IMR-90 (cell line): ENCODE data around the gene SDS. TPM values are rescaled to one million over a fixed set of nuclear protein-coding genes. Genes with fewer than 3 reads are reported as not detected.

Experiments used
- polyA plus RNA-seq, 3 experiments: library from polyadenylated mRNA; depleted of rRNA; stranded (reverse); fragments of >200 nt; gene quantifications; 2 replicates each; pipeline ENCODE4 v1.2.3, GENCODE V29; 2012; ENCODE audit warnings: low replicate concordance in 1 of 3
- total RNA-seq: library from RNA; depleted of rRNA; stranded (reverse); fragments of >200 nt; gene quantifications from 2 replicates; pipeline ENCODE4 v1.2.3, GENCODE V29; 2012; rRNA removed

Gene SDS
- total and polyA plus RNA-seq, 2 of the 4 experiments (the other 2 are of a cell fraction), result not detected

Other genes with a start within 250 kb of the SDS start
- 23.8 and 24.4 TPM in 2 replicates for gene DDX54, start 218.4 kb downstream of the SDS start, total RNA-seq
- 47.5 and 55.1 TPM in 2 replicates for gene DDX54, start 218.4 kb downstream of the SDS start, polyA plus RNA-seq (2012; rRNA removed)
- gene RITA1, start 218.2 kb downstream of the SDS start, total RNA-seq, result 14.7 and 15.0 TPM in 2 replicates
- 14.2 and 15.2 TPM in 2 replicates for gene RITA1, start 218.2 kb downstream of the SDS start, polyA plus RNA-seq (2012; rRNA removed)
- 2.0 and 2.5 TPM in 2 replicates for gene TPCN1, start 182.4 kb downstream of the SDS start, total RNA-seq
- gene TPCN1, start 182.4 kb downstream of the SDS start, polyA plus RNA-seq (2012; rRNA removed), result 10.4 and 13.2 TPM in 2 replicates
- gene SLC8B1, start 68.8 kb downstream of the SDS start, total RNA-seq, result 4.1 and 5.0 TPM in 2 replicates
- 9.7 and 10.2 TPM in 2 replicates for gene SLC8B1, start 68.8 kb downstream of the SDS start, polyA plus RNA-seq (2012; rRNA removed)
- gene PLBD2, start 45.3 kb downstream of the SDS start, total RNA-seq, result 7.3 and 8.1 TPM in 2 replicates
- 37.1 and 44.5 TPM in 2 replicates for gene PLBD2, start 45.3 kb downstream of the SDS start, polyA plus RNA-seq (2012; rRNA removed)
- gene SDSL, start 18.5 kb upstream of the SDS start, total RNA-seq, result 5.6 and 6.3 TPM in 2 replicates
- gene SDSL, start 18.5 kb upstream of the SDS start, polyA plus RNA-seq (2012; rRNA removed), result 10.9 and 13.4 TPM in 2 replicates
- gene LHX5, start 68.0 kb upstream of the SDS start, total RNA-seq, result not detected in 2 replicates
- gene LHX5, start 68.0 kb upstream of the SDS start, polyA plus RNA-seq (2012; rRNA removed), result not detected in 2 replicates